Stromal cell of bone marrow (primary cell): Measurements from ENCODE around the gene TIMP2.
"Not testable (repeated sequence)": the region's sequence is repeated elsewhere in the genome, so short reads cannot be mapped to it uniquely, and the experiment has no call there.

ENCODE experiments used
- DNase-seq: peaks from one replicate; pipeline ENCODE4 v3.0.0-alpha.2; 2012; ENCODE audit warnings: low read depth

The TIMP2 gene

DNA sequence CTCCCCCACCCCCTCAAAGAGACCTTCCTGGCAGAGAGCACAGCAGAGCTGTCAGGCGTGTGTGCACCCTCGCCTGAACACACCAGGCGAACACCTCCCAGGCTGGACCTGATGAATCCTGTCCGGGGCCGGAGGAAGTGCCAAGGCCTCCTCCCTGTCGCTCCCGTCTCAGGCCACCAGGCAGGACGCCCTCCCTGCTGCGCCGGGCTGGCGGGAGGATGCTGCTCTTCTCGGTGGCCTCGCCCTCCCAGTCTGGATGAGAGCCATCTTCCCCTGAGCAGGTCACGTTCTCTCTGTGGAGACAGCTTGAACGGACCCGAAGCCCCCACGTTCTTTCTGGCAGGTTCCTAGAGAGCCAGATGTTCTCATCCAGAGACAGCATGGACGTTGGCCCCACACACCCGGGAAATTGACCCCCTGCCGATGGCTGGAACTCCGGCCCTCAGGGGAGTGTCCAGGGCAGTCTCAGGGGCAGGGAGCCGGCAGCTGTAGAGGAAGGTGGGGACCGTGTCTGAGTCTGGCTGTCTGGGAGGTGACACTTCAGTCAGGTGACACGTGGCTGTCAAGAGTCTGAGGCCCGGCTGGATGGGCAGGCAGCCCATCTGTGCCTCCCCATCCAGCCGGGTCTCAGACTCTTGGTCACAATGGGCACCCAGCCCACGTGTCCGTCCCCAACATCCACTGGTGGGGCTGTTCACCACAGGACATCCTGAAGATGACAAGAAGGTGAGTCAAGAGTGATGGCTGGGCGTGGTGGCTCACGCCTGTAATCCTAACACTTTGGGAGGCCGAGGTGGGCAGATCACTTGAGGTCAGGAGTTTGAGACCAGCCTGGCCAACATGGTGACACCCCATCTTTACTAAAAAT is 5.0 kb upstream of the TIMP2 start:
- no peak for DNase-seq

DNA sequence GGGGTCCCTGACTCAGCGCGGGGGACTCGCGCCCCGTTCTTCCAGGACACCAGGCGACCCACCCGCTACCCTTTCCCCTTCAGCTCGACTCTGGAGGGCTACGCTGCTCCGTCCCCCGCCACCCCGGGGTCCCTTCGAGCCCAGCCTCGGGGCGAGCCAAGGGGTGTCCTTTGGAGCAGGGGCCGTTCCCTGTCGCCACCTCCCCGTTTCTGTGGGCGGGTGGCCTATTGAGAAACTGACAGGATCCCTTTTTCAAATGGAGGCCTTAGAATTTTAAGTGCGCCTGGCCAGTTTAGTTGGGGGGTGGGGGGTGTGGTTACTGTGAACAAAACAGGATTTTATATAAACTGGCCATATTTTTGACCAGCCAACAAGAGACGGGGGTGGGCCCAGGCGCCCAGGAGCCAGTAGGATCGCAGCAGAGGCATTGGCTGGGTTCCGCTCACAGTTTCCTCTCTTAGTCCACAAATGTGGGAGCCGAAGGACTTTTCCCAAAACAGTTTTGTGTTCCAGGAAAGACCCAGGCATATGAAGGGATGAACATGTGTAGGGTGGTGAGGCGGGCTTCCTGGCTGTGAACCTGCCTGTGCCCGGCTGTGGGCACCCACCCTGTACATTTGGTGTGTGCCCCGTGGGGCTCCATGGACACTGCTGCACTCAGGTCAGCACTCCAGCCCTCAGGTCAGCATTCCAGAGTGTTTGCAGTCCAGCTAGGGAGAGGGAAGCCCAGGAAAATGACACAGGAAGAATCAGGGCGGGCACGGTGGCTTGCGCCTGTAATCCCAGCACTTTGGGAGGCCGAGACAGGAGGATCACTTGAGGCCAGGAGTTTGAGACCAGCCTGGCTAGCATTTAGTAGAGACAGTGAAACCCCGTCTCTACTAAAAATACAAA is 722 bp upstream of the TIMP2 start:
- DNase-seq: peak; percentile 90

DNA sequence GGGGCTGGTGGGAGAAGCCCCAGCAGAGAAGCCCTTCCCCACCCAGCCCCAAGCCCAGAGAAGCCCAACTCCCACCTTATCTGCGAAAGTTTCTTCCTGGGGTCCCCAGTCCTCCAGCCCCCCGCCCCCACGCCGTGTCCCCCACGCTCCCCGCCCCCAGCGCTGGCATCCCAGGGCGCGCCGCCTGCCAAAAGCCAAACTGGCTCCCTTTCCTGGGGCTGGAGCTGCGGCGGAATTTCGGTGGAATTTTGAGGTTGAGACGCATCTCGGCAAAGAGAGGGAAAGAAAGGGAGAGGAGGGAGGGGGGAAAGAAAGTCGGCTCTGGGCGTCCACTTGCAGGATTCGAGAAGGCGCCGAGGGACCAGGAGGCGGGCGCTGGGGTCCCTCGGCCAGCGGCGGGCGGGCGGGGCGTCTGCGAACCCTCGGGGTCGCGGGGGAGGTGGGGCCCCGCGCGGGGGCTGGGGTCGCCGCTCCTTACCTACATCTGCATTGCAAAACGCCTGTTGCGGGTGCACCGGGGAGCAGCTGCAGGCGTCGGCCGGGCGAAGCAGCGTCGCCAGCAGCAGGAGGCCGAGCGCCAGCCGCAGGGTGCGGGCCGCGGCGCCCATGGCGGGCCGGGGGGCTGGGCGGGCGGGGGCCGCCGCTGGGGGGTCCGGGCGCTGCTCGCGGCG is 571 bp downstream of the TIMP2 start:
- no peak for DNase-seq

DNA sequence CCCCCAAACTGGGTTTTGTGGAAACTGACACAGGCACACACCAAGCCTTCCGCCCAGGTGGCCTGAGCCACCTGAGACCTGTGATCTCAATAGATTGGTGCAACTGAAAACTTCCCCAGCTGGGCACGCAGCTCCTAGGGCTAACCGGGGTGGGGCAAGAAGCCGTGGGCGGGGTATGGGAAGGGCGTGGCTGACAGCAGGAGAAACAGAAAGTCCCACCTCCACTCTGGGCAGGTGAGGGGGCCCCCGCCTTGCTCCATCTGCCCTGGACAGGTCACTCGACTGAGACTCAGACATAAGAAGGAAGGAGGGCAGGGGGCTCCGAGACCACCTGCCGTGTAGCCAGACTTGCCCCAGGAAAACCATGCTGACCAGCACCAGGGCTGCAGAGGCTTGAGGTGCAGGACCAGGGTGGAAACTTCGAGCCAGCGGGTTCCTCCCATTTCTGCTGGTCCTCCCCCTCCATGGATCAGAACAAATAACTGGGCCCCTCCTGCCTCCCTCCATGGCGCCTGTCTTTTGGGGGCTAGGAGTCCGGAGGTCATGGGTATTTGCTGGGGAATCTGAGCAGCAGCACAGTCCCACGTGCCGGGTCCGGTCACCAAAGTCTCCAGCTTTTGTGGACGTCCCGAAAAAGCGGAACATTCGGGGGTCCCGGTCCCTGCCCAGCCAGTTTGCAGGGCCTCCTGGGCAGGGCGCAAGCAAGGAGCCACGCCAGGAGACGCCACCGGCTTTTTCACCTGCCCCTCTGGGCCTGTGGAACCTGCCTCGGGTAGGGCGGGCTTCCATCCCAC is 1.3 kb downstream of the TIMP2 start:
- no peak for DNase-seq

DNA sequence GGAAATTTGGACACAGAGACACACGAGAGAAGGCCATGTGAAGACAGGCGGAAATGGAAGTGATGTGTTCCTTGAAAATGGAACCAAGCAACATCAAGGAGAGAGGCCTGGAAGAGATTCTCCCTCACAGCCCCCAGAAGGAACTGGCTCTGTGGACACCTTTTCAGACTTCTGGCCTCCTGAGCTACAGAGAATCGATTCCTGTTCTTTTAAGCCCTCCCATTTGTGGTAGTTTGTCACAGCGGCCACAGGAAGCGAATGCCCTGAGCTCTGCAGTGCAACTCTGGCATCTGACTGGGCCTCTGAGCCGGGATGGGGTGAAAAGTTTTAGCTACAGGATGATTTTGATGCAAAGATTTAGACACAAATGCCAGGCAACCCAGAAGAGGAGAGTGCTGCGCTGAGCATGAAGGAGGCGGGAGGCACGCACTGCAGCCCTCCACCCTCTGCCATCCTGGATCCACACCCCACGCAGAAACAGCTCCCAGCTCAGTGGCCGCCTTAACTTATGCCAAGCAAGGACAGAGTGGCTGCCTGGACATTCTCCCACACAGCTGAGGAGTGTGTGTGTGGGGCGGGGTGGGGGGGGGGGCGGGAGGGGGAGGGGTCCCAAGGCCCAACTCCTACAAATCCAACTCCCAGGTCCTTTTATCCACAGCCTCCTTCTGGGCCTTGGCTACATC is 2.2 kb downstream of the TIMP2 start:
- no peak for DNase-seq

DNA sequence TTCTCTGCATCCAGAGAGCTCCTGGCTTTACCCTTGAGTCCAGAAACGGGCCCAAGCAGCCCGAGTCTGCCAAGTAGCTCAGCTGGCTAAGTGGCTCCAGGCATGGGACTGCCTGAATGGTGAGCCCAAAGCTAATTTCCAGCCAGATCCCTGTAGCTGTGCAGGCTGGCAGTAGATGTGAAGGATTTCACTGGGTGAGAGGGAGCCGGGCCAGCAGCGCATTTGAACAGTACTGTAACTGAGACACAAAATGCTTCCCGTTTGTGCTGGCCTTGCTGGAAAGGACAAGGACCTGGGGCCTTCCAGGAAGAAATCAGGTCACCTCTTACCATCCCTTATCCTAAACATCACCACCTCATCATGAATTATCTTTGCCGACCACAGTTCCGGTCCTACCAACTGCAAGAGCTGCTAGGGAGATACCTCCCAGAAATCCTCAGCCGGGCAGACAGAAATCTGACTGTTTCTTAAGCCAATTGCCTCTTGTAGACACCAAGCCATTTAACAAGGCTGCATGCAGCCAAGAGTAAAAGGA is 3.7 kb downstream of the TIMP2 start:
- DNase-seq: no peak

DNA sequence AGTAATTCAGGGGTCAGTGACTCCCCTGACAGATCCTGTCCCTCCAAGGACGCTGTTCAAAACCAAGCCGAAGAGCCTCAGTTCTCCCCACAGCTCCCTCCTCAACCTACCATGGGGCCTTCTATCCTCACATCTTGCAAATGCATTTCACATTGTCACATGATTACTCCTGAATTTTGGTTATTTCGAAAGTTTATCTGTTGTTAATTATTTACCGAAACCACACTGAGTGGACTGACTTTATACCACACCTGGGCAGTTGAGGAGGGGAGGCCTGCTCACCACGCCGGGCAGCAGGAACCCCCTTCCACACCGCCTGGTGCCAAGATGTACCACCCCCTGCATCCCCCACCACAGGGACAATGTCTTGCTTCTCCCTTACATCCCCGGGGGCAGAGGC is 4.7 kb downstream of the TIMP2 start:
- no peak for DNase-seq

DNA sequence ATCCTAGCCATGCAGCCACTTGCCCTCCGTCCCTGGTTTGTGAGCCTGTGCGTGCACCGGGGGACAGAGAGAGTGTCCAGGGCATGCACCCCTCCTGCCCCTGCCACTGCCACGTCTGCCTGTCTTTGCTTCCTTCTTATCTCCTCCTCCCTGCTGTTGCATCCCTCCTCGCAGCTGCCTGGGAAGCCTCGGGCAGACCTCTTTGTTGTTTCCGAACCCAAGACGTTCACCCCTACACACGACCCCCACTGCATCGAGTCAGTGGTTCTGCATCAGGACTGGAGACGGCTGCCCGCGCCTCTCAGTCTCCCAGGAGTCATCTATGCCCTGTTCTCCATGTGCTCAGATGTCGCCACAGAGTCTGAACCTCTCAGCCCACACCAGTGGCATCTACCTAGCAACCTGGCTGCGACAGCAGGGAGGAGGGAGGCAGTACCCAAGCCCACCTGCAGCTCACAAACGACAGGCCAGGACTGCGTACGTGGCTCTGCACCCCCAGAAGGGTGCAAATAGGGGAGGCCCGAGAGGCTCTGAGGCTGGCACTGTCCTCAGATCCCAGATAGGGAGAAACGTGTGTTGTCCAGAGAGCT is 5.2 kb downstream of the TIMP2 start:
- no peak for DNase-seq

DNA sequence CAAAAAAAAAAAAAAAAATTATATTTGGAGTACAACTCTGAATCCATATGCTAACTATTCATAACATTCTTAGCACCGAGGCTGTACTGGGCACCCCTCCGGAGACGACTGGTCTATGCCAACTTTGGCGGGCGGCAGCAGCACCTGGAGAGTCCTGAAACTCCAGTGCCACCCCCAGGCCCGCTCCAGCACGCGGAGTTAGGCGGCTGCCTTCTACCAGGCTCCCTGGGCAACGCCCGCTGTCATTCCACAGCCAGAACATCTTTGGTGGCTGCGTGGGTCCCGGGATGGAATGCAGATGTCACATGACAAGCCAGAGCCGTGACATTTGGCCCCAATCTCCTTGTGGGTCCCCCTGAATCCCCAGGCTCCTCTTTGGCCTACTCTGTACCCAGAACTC is 6.2 kb downstream of the TIMP2 start:
- no peak for DNase-seq

DNA sequence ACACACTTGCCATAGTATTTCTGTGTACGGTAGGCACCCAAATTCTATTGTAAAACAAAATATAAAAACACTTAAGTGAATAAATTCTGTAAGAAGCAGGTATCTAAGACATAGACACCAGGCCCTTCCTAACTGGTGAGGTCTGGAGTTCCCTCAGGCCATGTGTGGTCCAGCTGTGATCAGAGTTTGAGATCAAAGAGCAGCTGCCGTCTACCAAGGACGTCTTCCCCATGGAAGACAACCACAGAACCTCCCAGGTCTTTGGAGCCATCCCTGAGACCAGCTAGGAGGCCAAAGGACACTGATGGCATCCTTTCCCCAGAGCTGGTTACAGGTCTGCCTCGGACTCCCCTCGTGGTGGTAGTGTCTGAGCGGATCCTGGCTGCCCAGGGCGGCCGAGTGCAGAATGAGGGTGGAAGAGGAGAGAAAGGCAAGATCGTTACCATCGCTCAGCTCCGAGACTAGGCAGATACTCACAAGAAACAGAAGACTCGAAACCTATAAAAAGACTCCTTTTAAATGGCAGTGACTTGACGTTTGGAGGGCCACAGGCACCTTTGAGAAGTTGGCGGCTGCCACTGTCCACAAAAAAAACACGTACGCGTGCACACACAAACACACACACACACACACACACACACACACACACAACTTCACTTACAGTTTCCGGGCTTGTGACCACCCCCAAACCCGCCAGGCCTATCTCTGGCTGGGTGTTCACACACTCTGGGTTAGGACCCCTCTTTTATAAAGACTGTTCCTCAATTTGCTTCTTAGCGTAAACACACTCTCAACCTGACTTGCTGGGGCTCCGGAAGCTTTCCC is 7.5 kb downstream of the TIMP2 start:
- no peak for DNase-seq

DNA sequence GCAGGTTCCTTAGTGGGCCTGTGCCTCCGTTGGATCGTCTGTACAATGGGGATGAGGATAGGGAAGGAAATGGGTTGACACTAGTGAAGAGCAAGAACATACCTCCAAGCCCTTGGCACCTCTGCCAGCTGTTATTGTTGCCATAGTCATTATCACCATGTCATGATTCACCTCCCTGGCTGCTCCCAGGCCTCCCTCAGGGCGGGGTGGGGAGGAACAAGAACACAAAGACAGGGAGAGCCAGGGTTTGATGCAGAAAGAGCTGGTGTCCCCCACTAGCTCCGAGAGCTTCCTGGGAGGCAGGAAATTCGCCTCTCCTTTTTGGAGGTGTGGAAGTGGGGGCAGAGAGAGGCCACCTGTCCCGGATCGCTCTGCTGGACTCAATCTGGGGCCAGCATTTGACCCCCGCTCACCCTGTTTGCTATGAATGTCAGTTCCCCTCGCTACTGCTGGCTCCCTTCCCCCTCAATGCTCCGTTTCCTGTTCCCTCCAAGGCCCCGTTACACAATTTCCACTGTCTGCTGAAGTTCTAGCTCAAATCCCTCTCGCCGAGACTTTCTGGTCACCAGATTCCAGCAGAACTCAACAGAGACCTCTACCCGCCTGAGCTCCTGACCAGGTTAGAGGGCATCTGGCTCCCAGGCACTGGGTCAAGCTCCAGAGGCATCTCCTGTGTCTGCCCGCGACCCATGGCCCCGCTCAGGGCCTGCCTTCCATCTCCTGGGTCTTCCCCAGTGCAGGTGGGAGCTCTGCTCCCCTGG is 9.1 kb downstream of the TIMP2 start:
- DNase-seq: no peak

DNA sequence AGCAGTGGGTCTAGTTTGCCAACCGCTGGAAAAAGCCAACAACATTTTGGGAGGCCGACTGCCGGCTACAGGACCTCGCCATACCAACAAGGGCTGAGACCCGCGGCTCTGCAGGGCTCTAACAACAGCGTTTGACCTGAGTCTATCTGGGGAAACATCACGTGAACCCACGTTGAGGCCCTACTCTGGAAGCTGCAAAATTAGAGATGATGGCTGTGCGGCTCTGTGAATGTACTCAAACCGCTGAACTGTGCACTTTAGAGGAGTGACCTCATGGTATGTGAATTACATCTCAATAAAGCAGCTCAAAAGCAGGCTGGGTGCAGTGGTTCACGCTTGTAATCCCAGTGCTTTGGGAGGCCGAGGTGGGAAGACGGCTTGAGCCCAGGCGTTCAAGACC is 12.1 kb downstream of the TIMP2 start:
- no peak for DNase-seq

DNA sequence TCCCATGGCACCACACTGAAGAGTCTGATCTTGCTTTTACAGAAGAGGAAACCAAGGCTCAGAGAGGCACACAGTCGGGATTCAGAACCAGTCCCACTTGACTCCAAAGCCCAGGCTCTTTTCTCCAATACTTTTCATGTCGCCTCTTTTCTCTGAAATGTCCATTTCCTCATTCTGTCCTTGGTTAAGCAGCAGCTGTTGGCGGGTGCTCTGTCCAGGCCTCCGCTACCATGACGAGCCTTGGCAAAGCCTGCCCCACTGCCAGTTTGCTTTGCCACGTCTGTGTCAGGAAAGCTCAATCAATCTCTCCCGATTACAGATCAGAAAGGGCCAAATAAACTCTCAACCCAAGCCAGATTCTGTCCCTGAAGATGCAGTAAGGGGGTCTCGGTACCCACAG is 13.1 kb downstream of the TIMP2 start:
- DNase-seq: no peak

DNA sequence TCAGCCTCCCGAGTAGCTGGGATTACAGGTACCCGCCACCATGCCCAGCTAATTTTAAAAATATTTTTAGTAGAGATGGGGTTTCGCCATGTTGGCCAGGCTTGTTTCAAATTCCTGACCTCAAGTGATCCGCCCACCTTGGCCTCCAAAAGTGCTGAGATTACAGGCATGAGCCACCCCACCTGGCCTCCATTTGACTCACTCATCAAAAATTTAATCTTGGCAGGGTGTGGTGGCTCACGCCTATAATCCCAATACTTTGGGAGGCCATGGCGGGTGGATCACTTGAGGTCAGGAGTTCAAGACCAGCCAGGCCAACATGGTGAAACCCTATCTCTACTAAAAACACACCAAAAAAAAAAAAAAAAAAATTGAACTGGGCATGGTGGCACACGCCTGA is 13.6 kb downstream of the TIMP2 start:
- DNase-seq: not testable (repeated sequence)

DNA sequence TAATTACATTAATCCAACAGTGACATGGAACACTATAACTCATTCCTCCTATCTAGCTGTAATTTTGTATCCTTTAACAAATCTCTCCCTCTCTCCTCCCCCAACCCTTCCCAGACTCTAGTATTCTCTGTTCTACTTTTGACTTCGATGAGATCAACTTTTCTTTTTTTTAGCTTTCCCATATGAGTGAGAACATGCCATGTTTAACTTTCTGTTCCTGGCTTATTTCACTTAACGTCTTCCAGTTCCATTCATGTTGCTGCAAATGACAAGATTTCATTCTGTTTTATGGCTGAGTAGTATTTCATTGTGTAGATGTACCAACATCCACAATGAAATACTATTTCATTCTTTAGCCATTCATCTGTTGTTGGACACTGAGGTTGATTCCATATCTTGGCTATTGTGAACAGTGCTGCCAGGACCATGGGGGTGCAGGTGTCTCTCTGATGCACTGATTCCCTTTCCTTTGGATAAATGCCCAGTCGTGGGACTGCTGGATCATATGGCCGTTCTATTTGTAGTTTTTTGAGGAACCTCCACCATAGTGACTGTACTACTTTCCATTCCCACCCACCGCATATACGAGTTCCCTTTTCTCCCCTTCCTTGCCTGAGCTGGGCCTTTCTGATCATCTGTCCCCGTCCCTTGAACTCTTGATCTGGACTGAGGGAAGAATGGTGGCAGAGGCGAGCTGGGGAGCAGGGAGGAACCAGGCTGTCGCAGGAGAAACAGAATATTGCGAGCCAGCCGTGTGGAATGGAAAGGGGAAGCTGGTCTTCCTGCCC is 14.5 kb downstream of the TIMP2 start:
- no peak for DNase-seq

DNA sequence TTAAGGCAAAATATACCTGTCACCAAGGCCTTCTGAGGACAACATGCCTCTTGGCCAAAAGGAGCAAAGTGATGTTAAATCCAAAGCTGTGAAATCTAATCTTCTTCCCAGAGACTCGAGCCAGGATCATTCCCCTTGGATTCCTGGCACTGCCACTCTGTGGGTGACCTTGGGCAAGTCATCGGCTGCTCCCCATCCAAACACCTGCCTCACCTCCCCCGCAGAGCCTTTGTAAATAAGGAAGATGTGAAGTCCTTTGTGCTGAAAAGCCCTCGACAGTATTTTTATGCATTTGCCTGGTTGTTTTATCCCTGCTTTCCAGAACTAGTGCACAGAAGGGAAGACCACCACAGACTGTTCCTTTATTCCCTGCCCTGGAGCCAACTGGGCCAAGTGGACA is 16.8 kb downstream of the TIMP2 start:
- no peak for DNase-seq

DNA sequence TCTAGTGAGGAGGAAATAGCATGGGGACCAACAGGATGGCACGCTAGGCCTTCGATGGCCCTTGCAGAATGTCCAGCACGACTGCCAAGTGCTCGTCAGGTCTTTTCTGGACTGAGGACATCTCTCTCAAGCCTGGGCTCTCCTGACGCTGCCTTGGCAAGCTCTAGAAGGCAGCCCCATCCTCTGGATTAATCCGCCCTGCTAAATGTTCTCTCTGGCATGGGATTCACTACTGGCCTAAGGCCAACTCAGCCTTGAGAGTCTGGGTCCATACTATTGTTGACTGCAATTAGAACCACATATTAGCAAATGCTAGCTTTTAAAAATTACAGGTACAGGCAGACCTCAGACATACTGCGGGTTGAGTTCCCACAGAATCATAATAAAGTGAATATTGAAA is 19.6 kb downstream of the TIMP2 start:
- no peak for DNase-seq

DNA sequence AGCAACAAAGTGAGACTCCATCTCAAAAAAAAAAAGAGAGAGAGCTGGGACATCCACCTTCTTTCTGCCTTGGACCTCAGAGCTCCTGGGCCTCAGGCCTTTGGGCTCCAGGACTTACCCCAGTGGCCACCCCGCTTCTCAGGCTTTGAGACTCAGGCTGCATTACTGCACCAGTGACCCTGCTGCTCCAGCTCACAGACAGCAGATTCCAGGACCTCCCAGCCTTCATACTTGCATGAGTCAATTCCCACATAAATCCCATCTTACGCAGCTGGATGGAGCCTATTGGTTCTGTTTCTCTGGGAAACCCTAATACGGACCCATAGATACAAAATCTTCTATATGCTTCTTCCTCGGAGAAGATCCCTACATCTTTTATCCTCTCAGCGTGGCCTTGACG is 20.1 kb downstream of the TIMP2 start:
- no peak for DNase-seq
